ENCODE measurements around the gene EGR1.

The EGR1 gene

GRCh38 chr5:138515556-138516245 is 50.4 kb downstream of the EGR1 start:
- no peak for DNase-seq

- no peak for DNase-seq
Observed at GRCh38 chr5:138517437-138517836, 52.2 kb downstream of the EGR1 start.
